IMR-90 (cell line): ENCODE results near the gene FAM120A.

ENCODE experiments used
- CEBPB ChIP-seq: IDR thresholded peaks from 2 replicates; pipeline ENCODE4 v1.6.1; 2012; ENCODE audit warnings: low read depth, low read length, improper control_type of control experiment
- CTCF ChIP-seq: conservative IDR thresholded peaks from 2 replicates; pipeline ENCODE4 v1.5.1; 2012; ENCODE audit warnings: mild to moderate bottlenecking, low read depth, low read length, improper control_type of control experiment
- POLR2A ChIP-seq: IDR thresholded peaks from 2 replicates; pipeline ENCODE4 v1.6.1; 2012; ENCODE audit warnings: mild to moderate bottlenecking, low read depth, low read length
- RAD21 ChIP-seq: IDR thresholded peaks from 2 replicates; pipeline ENCODE4 v1.6.1; 2012; ENCODE audit warnings: low read length, improper control_type of control experiment
- USF2 ChIP-seq: fragments of 150-350 bp; IDR thresholded peaks from 2 replicates; pipeline ENCODE4 v1.6.1; 2017; ENCODE audit warnings: mild to moderate bottlenecking, antibody characterized with exemption, low read length, low read depth

GRCh38 chr9:93552923-93553322, 101.4 kb downstream of the FAM120A start:
- TF ChIP-seq CEBPB (no peak), CTCF (no peak), POLR2A (no peak), RAD21 (no peak), USF2 (no peak)
